Type B pancreatic cell (in vitro differentiated cells): Measurements from ENCODE around the gene PPARGC1A. TPM values are rescaled to one million over a fixed set of nuclear protein-coding genes. Genes with fewer than 3 reads are reported as not detected.

Experiments used
- DNase-seq: peaks from one replicate; pipeline ENCODE4 v3.0.0; 2021; ENCODE audit warnings: mixed read lengths; ENCODE audit not compliant: unreplicated experiment; ENCODE audit errors: extremely low spot score
- H3K27ac Mint-ChIP-seq: 2 replicates; pipeline ENCODE4 v1.8.0; 2021; ENCODE audit warnings: mild to moderate bottlenecking, mixed read lengths
- H3K27me3 Mint-ChIP-seq: 2 replicates; pipeline ENCODE4 v1.8.0; 2021; ENCODE audit warnings: mixed read lengths
- H3K36me3 Mint-ChIP-seq: 2 replicates; pipeline ENCODE4 v1.8.0; 2021; ENCODE audit warnings: mixed read lengths
- H3K4me1 Mint-ChIP-seq: one replicate; pipeline ENCODE4 v1.8.0; 2021; ENCODE audit warnings: mixed read lengths; ENCODE audit not compliant: unreplicated experiment
- H3K4me3 Mint-ChIP-seq: 2 replicates; pipeline ENCODE4 v1.8.0; 2021; ENCODE audit warnings: mild to moderate bottlenecking, mixed read lengths
- H3K9me3 Mint-ChIP-seq: 2 replicates; pipeline ENCODE4 v1.8.0; 2021; ENCODE audit warnings: mixed read lengths
- CTCF ChIP-seq: fragments of 200-600 bp; sonication (generic); conservative IDR thresholded peaks from 2 replicates; pipeline ENCODE4 v1.5.0; 2021; ENCODE audit warnings: antibody characterized with exemption, mild to moderate bottlenecking
- long read RNA-seq: library from polyadenylated mRNA; unstranded; transcript quantifications from one replicate; pipeline ENCODE4 v2.0.0, GENCODE V29; 2020
- total RNA-seq: library from RNA; stranded (reverse); gene quantifications from 2 replicates; pipeline ENCODE4 v1.2.1, GENCODE V29; 2021; ENCODE audit warnings: low replicate concordance

The PPARGC1A gene
- 39.4 and 93.3 TPM in 2 replicates for total RNA-seq
- long read RNA-seq, full-length matches to known transcripts: 119 of 195 reads
- long read RNA-seq, partial matches to known transcripts: 29 of 195 reads
- long read RNA-seq, other reads (novel, unspliced or antisense): 47 of 195 reads

GRCh38 chr4:23889814-23890341 is at the start of gene PPARGC1A:
Gene PPARGC1A (minus strand): TSS chr4:23890047. CDS start chr4:23889957, 90 bp downstream.
- no peaks in the 10 kb centered on the region for H3K27me3 Mint-ChIP-seq
- peak within 1 kb of the TSS; percentile 94 for H3K27ac Mint-ChIP-seq
- H3K4me1 Mint-ChIP-seq: peaks cover 42% of the 10 kb centered on the region
- peak within 1 kb of the TSS; percentile 99 for H3K4me3 Mint-ChIP-seq
- H3K36me3 Mint-ChIP-seq: peaks cover 3% of the 10 kb centered on the region
- no peak for TF ChIP-seq CTCF
- H3K9me3 Mint-ChIP-seq: no peaks in the 10 kb centered on the region
- no peak for DNase-seq

- no peaks in the 10 kb centered on the region for H3K27me3 Mint-ChIP-seq
- no peaks in the 10 kb centered on the region for H3K4me1 Mint-ChIP-seq
- no peaks in the 10 kb centered on the region for H3K9me3 Mint-ChIP-seq
- H3K4me3 Mint-ChIP-seq: no peak overlapping the region
- DNase-seq: no peak
- no peak overlapping the region for H3K27ac Mint-ChIP-seq
- no peaks in the 10 kb centered on the region for H3K36me3 Mint-ChIP-seq
- no peak for TF ChIP-seq CTCF
Observed at GRCh38 chr4:23938796-23939195, 48.9 kb upstream of the PPARGC1A start.

- Mint-ChIP-seq H3K4me3 (no peak overlapping the region), H3K9me3 (no peaks in the 10 kb centered on the region), H3K27me3 (no peaks in the 10 kb centered on the region), H3K36me3 (no peaks in the 10 kb centered on the region), H3K4me1 (no peaks in the 10 kb centered on the region), H3K27ac (no peak overlapping the region)
- no peak for DNase-seq
- no peak for TF ChIP-seq CTCF
Observed at GRCh38 chr4:23937173-23937572, 47.3 kb upstream of the PPARGC1A start.

GRCh38 chr4:23934915-23935314 is 45.1 kb upstream of the PPARGC1A start:
- H3K9me3 Mint-ChIP-seq: no peaks in the 10 kb centered on the region
- no peak for TF ChIP-seq CTCF
- no peak for DNase-seq
- no peak overlapping the region for H3K4me3 Mint-ChIP-seq
- H3K27ac Mint-ChIP-seq: no peak overlapping the region
- peaks cover 10% of the 10 kb centered on the region for H3K4me1 Mint-ChIP-seq
- H3K36me3 Mint-ChIP-seq: peaks cover 3% of the 10 kb centered on the region
- no peaks in the 10 kb centered on the region for H3K27me3 Mint-ChIP-seq

GRCh38 chr4:23934223-23934622 is 44.4 kb upstream of the PPARGC1A start:
- TF ChIP-seq CTCF: no peak

GRCh38 chr4:23932901-23933308 is 43.1 kb upstream of the PPARGC1A start:
- H3K36me3 Mint-ChIP-seq: peaks cover 3% of the 10 kb centered on the region
- no peak for DNase-seq
- no peaks in the 10 kb centered on the region for H3K27me3 Mint-ChIP-seq
- no peak for TF ChIP-seq CTCF
- H3K9me3 Mint-ChIP-seq: no peaks in the 10 kb centered on the region
- H3K4me1 Mint-ChIP-seq: peaks cover 10% of the 10 kb centered on the region
- H3K4me3 Mint-ChIP-seq: no peak overlapping the region
- peak overlapping the region; percentile 48 for H3K27ac Mint-ChIP-seq

More at GRCh38 chr4:23934223-23934622, 44.4 kb upstream of the PPARGC1A start:
- Mint-ChIP-seq H3K4me3 (no peak overlapping the region), H3K4me1 (peaks cover 10% of the 10 kb centered on the region), H3K27me3 (no peaks in the 10 kb centered on the region), H3K27ac (no peak overlapping the region), H3K9me3 (no peaks in the 10 kb centered on the region), H3K36me3 (peaks cover 3% of the 10 kb centered on the region)
- DNase-seq: no peak
